A172 (cell line): ENCODE results near the gene BSG. TPM values are rescaled to one million over a fixed set of nuclear protein-coding genes. Genes with fewer than 3 reads are reported as not detected.
"Not testable (repeated sequence)": the region's sequence is repeated elsewhere in the genome, so short reads cannot be mapped to it uniquely, and the experiment has no call there.

Experiments
- DNase-seq: peaks from one replicate; pipeline ENCODE4 v3.0.0-alpha.2; 2015; ENCODE audit warnings: low spot score
- total RNA-seq: library from RNA; depleted of rRNA; stranded (reverse); fragments of >200 nt; shearing (Covaris generic); gene quantifications from 2 replicates; pipeline ENCODE4 v1.2.3, GENCODE V29; 2014

BSG gene
- total RNA-seq, 1 experiment from 2014 or later: 700 TPM

- peak; percentile 61 for DNase-seq
These were observed 535 bp downstream of the BSG start for GRCh38 chr19:572743-573518.

- DNase-seq: no peak
These were observed 1.1 kb downstream of the BSG start for GRCh38 chr19:573519-573825.

GRCh38 chr19:574658-575526, 2.5 kb downstream of the BSG start:
- DNase-seq: peak; percentile 34

GRCh38 chr19:575527-576506, 3.4 kb downstream of the BSG start:
- DNase-seq: peak; percentile 90

- no peak for DNase-seq
These were observed 4.5 kb downstream of the BSG start for GRCh38 chr19:576768-577438.

- no peak for DNase-seq
These were observed 5.3 kb downstream of the BSG start for GRCh38 chr19:577439-578392.

- no peak for DNase-seq
These were observed 6.9 kb downstream of the BSG start for GRCh38 chr19:579111-579841.

GRCh38 chr19:579842-580155, 7.4 kb downstream of the BSG start:
- no peak for DNase-seq

GRCh38 chr19:580274-580835, 8.0 kb downstream of the BSG start:
- DNase-seq: no peak

GRCh38 chr19:581399-582111, 9.2 kb downstream of the BSG start:
- no peak for DNase-seq

- DNase-seq: peak; percentile 63
These were observed 10.3 kb downstream of the BSG start for GRCh38 chr19:582497-583197.

GRCh38 chr19:583198-583967, 11.0 kb downstream of the BSG start:
- no peak for DNase-seq

- no peak for DNase-seq
These were observed 11.5 kb downstream of the BSG start for GRCh38 chr19:583968-584239.

- no peak for DNase-seq
These were observed 12.0 kb downstream of the BSG start for GRCh38 chr19:584240-585001.

- not testable (repeated sequence) for DNase-seq
These were observed 12.8 kb downstream of the BSG start for GRCh38 chr19:585146-585545.

- DNase-seq: no peak
These were observed 13.2 kb downstream of the BSG start for GRCh38 chr19:585551-586110.
